Caco-2 (cell line): ENCODE measurements around the gene GALNT15. TPM values are rescaled to one million over a fixed set of nuclear protein-coding genes. Genes with fewer than 3 reads are reported as not detected.

ENCODE experiments used
- BruUV-seq: library from RNA; stranded (reverse); fragments of 400-500 nt; replicated peaks from 2 replicates; lab custom pipeline; 2021; lab: Mats Ljungman, UMichigan
- CTCF ChIA-PET: fragments of 300-600 bp; sonication (Branson Sonifier 250); formaldehyde crosslinking; loops from one replicate; lab custom pipeline; 2022; ENCODE audit warnings: antibody characterized with exemption; lab: Charles Lee
- POLR2A ChIA-PET: fragments of 300-600 bp; sonication (Branson Sonifier 250); formaldehyde crosslinking; loops from one replicate; lab custom pipeline; 2022; ENCODE audit warnings: antibody characterized with exemption; lab: Charles Lee
- DNase-seq, 2 experiments: peaks; one replicate each; pipeline versions ENCODE4 v3.0.0 to v3.0.0-alpha.2; 2020 to 2022
- H3K27me3 ChIP-seq: replicated peaks from 2 replicates; pipeline ENCODE4 v1.6.0; 2011; ENCODE audit warnings: low read length; ENCODE audit not compliant: control insufficient read depth, insufficient read depth
- H3K36me3 ChIP-seq: 2 replicates; pipeline ENCODE4 v1.5.1; 2011; ENCODE audit warnings: low read length; ENCODE audit not compliant: control insufficient read depth, insufficient read depth
- H3K4me1 ChIP-seq: fragments of 250-450 bp; sonication (Bioruptor Pico); 2 replicates; pipeline ENCODE4 v1.5.1; 2020; ENCODE audit warnings: mild to moderate bottlenecking
- H3K4me3 ChIP-seq: 2 replicates; pipeline ENCODE4 v1.5.1; 2011; ENCODE audit warnings: low read depth, mild to moderate bottlenecking, control low read depth, low read length
- H3K9me3 ChIP-seq: fragments of 250-450 bp; sonication (Bioruptor Pico); 2 replicates; pipeline ENCODE4 v1.5.1; 2020; ENCODE audit warnings: mild to moderate bottlenecking, moderate library complexity
- H3K27ac Mint-ChIP-seq: one replicate; pipeline ENCODE4 v1.8.0; 2022; ENCODE audit warnings: mixed read lengths; ENCODE audit not compliant: unreplicated experiment
- H3K27me3 Mint-ChIP-seq: one replicate; pipeline ENCODE4 v1.8.0; 2022; ENCODE audit warnings: mixed read lengths; ENCODE audit not compliant: insufficient read depth, unreplicated experiment
- H3K36me3 Mint-ChIP-seq: one replicate; pipeline ENCODE4 v1.8.0; 2022; ENCODE audit warnings: mild to moderate bottlenecking, mixed read lengths; ENCODE audit not compliant: insufficient read depth, unreplicated experiment
- H3K4me1 Mint-ChIP-seq: one replicate; pipeline ENCODE4 v1.8.0; 2022; ENCODE audit warnings: low read depth, mixed read lengths; ENCODE audit not compliant: unreplicated experiment
- H3K4me3 Mint-ChIP-seq: one replicate; pipeline ENCODE4 v1.8.0; 2022; ENCODE audit warnings: mild to moderate bottlenecking, moderate library complexity, mixed read lengths; ENCODE audit not compliant: unreplicated experiment
- H3K9me3 Mint-ChIP-seq: one replicate; pipeline ENCODE4 v1.8.0; 2022; ENCODE audit warnings: mixed read lengths; ENCODE audit not compliant: unreplicated experiment
- intact Hi-C: fragments of 100-400 bp; cut with micrococcal nuclease; formaldehyde crosslinking; loops from one replicate; pipeline ENCODE4 v1.10.0; 2022; ENCODE audit not compliant: unreplicated experiment
- total RNA-seq: library from RNA; stranded (reverse); gene quantifications from 2 replicates; pipeline ENCODE4 v1.2.3, GENCODE V29; 2022
- TF ChIP-seq, protein P1 (sequence below), 2 experiments: fragments of 200-600 bp in 1 of 2; IDR thresholded peaks; 1 replicate in 1 of 2; 2 replicates in 1 of 2; pipeline versions ENCODE4 v1.5.1 to v1.8.0; 2011 to 2022; ENCODE audit warnings: antibody characterized with exemption in 1 of 2, control low read depth in 1 of 2, inconsistent platforms in 1 of 2, low read depth in 1 of 2, low read length in 1 of 2, mild to moderate bottlenecking in 1 of 2, moderate library complexity in 1 of 2; ENCODE audit not compliant: insufficient read depth in 1 of 2, severe bottlenecking in 1 of 2, unreplicated experiment in 1 of 2

The GALNT15 gene
- total RNA-seq, 1 experiment from 2014 or later, result not detected

DNA sequence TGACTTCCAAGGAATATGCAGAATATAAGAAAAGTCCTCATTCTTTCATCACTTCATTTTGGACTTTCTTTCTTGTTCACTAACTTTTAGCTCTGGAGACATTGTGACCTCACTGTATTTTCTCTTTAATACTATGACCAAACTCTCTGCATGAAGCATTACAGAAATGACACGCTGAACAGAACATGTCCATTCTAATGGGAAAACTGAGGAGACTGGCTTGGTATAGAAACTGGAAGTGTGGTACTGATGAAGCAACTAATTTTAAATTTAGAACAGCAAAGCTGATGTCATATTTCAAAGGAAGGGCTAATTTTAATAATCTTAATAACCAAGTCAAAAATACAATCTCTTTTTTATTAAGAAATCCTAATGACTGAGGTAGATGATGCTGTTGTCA, 85.6 kb downstream of the GALNT15 start:
- no peak overlapping the region for H3K4me3 Mint-ChIP-seq
- DNase-seq, result no peak
- H3K27me3 Mint-ChIP-seq, result no peaks in the 10 kb centered on the region
- H3K27me3 ChIP-seq, result no peaks in the 10 kb centered on the region
- no peaks in the 10 kb centered on the region for H3K9me3 Mint-ChIP-seq
- no peaks in the 10 kb centered on the region for H3K4me1 ChIP-seq
- no peaks in the 10 kb centered on the region for H3K9me3 ChIP-seq
- no TSS peak for BruUV-seq
- CTCF ChIA-PET, result no interaction called here
- peaks cover 12% of the 10 kb centered on the region for H3K36me3 Mint-ChIP-seq
- no peak overlapping the region for H3K27ac Mint-ChIP-seq
- POLR2A ChIA-PET, result no interaction called here
- H3K4me1 Mint-ChIP-seq, result peaks cover 7% of the 10 kb centered on the region
- TF ChIP-seq, protein P1, sequence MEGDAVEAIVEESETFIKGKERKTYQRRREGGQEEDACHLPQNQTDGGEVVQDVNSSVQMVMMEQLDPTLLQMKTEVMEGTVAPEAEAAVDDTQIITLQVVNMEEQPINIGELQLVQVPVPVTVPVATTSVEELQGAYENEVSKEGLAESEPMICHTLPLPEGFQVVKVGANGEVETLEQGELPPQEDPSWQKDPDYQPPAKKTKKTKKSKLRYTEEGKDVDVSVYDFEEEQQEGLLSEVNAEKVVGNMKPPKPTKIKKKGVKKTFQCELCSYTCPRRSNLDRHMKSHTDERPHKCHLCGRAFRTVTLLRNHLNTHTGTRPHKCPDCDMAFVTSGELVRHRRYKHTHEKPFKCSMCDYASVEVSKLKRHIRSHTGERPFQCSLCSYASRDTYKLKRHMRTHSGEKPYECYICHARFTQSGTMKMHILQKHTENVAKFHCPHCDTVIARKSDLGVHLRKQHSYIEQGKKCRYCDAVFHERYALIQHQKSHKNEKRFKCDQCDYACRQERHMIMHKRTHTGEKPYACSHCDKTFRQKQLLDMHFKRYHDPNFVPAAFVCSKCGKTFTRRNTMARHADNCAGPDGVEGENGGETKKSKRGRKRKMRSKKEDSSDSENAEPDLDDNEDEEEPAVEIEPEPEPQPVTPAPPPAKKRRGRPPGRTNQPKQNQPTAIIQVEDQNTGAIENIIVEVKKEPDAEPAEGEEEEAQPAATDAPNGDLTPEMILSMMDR (IDR thresholded peaks at IDR 0.05; ENCODE audit: insufficient read depth in 1 of 2, low read depth in 1 of 2, low read length in 1 of 2, severe bottlenecking in 1 of 2, unreplicated experiment in 1 of 2), result no peak
- H3K36me3 ChIP-seq, result no peaks in the 10 kb centered on the region
- intact Hi-C loops, result no loop called here
- no peak overlapping the region for H3K4me3 ChIP-seq

DNA sequence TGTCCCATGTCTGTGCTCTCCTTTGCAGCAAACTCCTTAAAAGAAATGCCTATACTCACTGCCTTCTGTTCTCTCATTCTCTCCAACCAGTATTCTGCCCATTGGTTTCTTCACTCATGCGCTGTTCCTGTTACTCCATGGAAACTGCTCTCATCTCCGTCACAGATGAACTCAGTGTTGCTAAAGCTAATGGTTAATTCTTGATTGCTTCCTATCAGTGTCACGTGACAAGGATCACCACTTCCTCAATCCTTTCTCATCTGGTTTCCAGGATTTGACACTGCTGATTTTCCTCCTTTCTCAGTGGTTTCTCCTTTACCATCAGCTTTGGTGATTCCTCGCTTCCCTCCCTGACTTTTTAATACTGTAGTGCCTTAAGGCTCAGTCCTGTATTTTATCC, 87.7 kb downstream of the GALNT15 start:
- CTCF ChIA-PET, result no interaction called here
- H3K27me3 ChIP-seq, result no peaks in the 10 kb centered on the region
- DNase-seq, result no peak
- Mint-ChIP-seq H3K27ac (no peak overlapping the region), H3K27me3 (no peaks in the 10 kb centered on the region), H3K36me3 (peaks cover 15% of the 10 kb centered on the region), H3K4me1 (peaks cover 10% of the 10 kb centered on the region), H3K9me3 (no peaks in the 10 kb centered on the region), H3K4me3 (no peak overlapping the region)
- intact Hi-C loops, result no loop called here
- no peaks in the 10 kb centered on the region for H3K36me3 ChIP-seq
- BruUV-seq, result no TSS peak
- no peaks in the 10 kb centered on the region for H3K9me3 ChIP-seq
- TF ChIP-seq, protein P1 (IDR thresholded peaks at IDR 0.05; ENCODE audit: insufficient read depth in 1 of 2, low read depth in 1 of 2, low read length in 1 of 2, severe bottlenecking in 1 of 2, unreplicated experiment in 1 of 2), result no peak
- no peak overlapping the region for H3K4me3 ChIP-seq
- H3K4me1 ChIP-seq, result peaks cover 5% of the 10 kb centered on the region
- POLR2A ChIA-PET, result no interaction called here

DNA sequence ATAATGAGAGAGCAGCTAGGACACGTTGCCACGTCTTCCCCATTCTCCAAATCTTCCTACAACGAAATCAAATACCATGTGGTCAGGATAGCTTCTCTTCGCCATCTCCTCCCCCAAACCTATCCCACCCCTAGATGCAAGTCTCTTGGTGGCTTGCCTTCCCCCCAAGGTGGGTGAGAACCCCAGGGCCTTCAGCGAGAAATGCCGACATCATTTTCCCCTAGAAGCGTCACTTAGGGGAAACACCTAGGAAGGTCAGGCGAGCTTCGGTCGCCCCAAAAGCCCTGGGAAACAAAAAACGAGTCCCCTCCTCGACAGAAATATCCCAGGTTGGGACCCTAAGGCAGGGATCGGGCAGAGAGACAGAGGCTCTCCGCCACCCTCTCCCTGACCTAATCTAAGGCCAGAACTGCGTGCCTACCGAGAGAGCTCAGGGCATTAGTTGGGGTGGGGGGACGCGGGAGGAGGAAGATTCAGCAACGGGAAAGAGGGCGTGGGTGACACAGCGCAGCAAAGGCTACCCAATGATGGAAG, 89.8 kb downstream of the GALNT15 start:
- Mint-ChIP-seq H3K27ac (peak overlapping the region; percentile 71), H3K4me3 (peak overlapping the region; percentile 76), H3K36me3 (peaks cover 20% of the 10 kb centered on the region), H3K9me3 (no peaks in the 10 kb centered on the region), H3K4me1 (peaks cover 14% of the 10 kb centered on the region), H3K27me3 (no peaks in the 10 kb centered on the region)
- CTCF ChIA-PET, result interaction anchor here (1.0 to 1.3 kb wide), 4 partner anchors 12 to 287 kb away, joined by 4 to 6 read pairs (median 4); no protein-coding TSS in a partner anchor
- Histone ChIP-seq H3K9me3 (no peaks in the 10 kb centered on the region), H3K4me3 (peak overlapping the region; percentile 76), H3K27me3 (no peaks in the 10 kb centered on the region), H3K4me1 (peaks cover 5% of the 10 kb centered on the region), H3K36me3 (no peaks in the 10 kb centered on the region)
- TF ChIP-seq, protein P1 (IDR thresholded peaks at IDR 0.05; ENCODE audit: insufficient read depth in 1 of 2, low read depth in 1 of 2, low read length in 1 of 2, severe bottlenecking in 1 of 2, unreplicated experiment in 1 of 2), result no peak
- POLR2A ChIA-PET, result interaction anchor here (1.0 to 1.6 kb wide), 4 partner anchors 12 to 204 kb away, joined by 5 to 12 read pairs (median 8); no protein-coding TSS in a partner anchor
- intact Hi-C loops, result no loop called here
- DNase-seq, result peak in 1 of 2 experiments; percentile 6
- BruUV-seq, result TSS peak; percentile 64
